H1 (cell line): ENCODE results near the gene CNTNAP1. TPM values are rescaled to one million over a fixed set of nuclear protein-coding genes. Genes with fewer than 3 reads are reported as not detected.
A peak's percentile ranks its signal among the peaks of the same experiment; 100 is the strongest.

Experiments used
- CTCF ChIA-PET: fragments of 300-600 bp; sonication (Branson Sonifier 250); formaldehyde crosslinking; loops from one replicate; lab custom pipeline; 2021; ENCODE audit not compliant: partially characterized antibody; lab: Charles Lee
- POLR2A ChIA-PET: fragments of 300-600 bp; sonication (Branson Sonifier 250); formaldehyde crosslinking; loops from one replicate; lab custom pipeline; 2021; ENCODE audit warnings: inconsistent platforms; ENCODE audit not compliant: partially characterized antibody; lab: Charles Lee
- DNase-seq, 2 experiments: peaks; one replicate each; pipeline versions ENCODE4 v3.0.0 to v3.0.0-alpha.2; 2010 to 2022; ENCODE audit warnings: low spot score in 2 of 2, low read depth in 1 of 2, mixed read lengths in 1 of 2
- FAIRE-seq: peaks from 2 replicates; lab custom pipeline; 2011; peaks lifted over from hg19 to GRCh38; lab: Jason Lieb, UNC
- H2AFZ ChIP-seq: 2 replicates; pipeline ENCODE4 v1.8.1; 2012; ENCODE audit warnings: low read length, inconsistent platforms
- H2AK5ac ChIP-seq: 2 replicates; pipeline ENCODE4 v1.6.1; 2013; ENCODE audit warnings: low read depth, low read length
- H2BK120ac ChIP-seq: replicated peaks from 2 replicates; pipeline ENCODE3; 2013; ENCODE audit warnings: low read depth, low read length, inconsistent platforms
- H2BK12ac ChIP-seq: 2 replicates; pipeline ENCODE4 v1.6.1; 2013; ENCODE audit warnings: low read depth, low read length
- H2BK15ac ChIP-seq: 2 replicates; pipeline ENCODE4 v1.6.1; 2013; ENCODE audit warnings: low read length
- H2BK20ac ChIP-seq: 2 replicates; pipeline ENCODE4 v1.6.1; 2013; ENCODE audit warnings: low read length
- H2BK5ac ChIP-seq: 2 replicates; pipeline ENCODE4 v1.6.1; 2013; ENCODE audit warnings: low read depth, low read length
- H3K14ac ChIP-seq: 2 replicates; pipeline ENCODE4 v1.6.1; 2013; ENCODE audit warnings: inconsistent platforms; ENCODE audit not compliant: insufficient read length
- H3K18ac ChIP-seq: 2 replicates; pipeline ENCODE4 v1.6.1; 2013; ENCODE audit warnings: low read length; ENCODE audit errors: extremely low read depth
- H3K23ac ChIP-seq: 2 replicates; pipeline ENCODE4 v1.6.1; 2013; ENCODE audit warnings: inconsistent platforms; ENCODE audit not compliant: insufficient read length
- H3K23me2 ChIP-seq: 2 replicates; pipeline ENCODE4 v1.6.1; 2013; ENCODE audit warnings: low read depth, low read length
- H3K27ac ChIP-seq: 2 replicates; pipeline ENCODE4 v1.6.1; 2011; ENCODE audit warnings: low read depth, low read length, inconsistent platforms
- H3K27me3 ChIP-seq, 4 experiments: replicated peaks in 1 of 4; 1 replicate in 1 of 4; 2 replicates in 3 of 4; pipeline versions ENCODE4 v1.6.1 to v1.8.1; 2011 to 2013; ENCODE audit warnings: low read length in 3 of 4, mild to moderate bottlenecking in 3 of 4, inconsistent platforms in 2 of 4, mixed read lengths in 2 of 4, moderate library complexity in 1 of 4; ENCODE audit not compliant: control insufficient read depth in 3 of 4, insufficient read depth in 3 of 4; ENCODE audit errors: extremely low read depth in 1 of 4
- H3K36me3 ChIP-seq, 4 experiments: 2 replicates each; pipeline versions ENCODE4 v1.6.1 to v1.8.1; 2011 to 2013; ENCODE audit warnings: mild to moderate bottlenecking in 4 of 4, low read length in 3 of 4, moderate library complexity in 2 of 4, control low read depth in 1 of 4, inconsistent platforms in 1 of 4; ENCODE audit not compliant: insufficient read depth in 4 of 4, control insufficient read depth in 2 of 4
- H3K4ac ChIP-seq: replicated peaks from 2 replicates; pipeline ENCODE3; 2013; ENCODE audit warnings: low read length, low read depth, mixed read lengths, inconsistent platforms; ENCODE audit not compliant: insufficient read length
- H3K4me1 ChIP-seq, 4 experiments: replicated peaks in 1 of 4; 1 replicate in 1 of 4; 2 replicates in 3 of 4; pipeline versions ENCODE4 v1.6.1 to v1.8.1; 2011 to 2013; ENCODE audit warnings: low read length in 3 of 4, inconsistent platforms in 2 of 4, mixed read lengths in 1 of 4; ENCODE audit not compliant: insufficient read depth in 4 of 4, control insufficient read depth in 3 of 4
- H3K4me2 ChIP-seq, 2 experiments: 2 replicates each; pipeline versions ENCODE4 v1.6.1 to v1.8.1; 2011 to 2013; ENCODE audit warnings: low read depth in 2 of 2, low read length in 2 of 2, control low read depth in 1 of 2, inconsistent platforms in 1 of 2, mild to moderate bottlenecking in 1 of 2; ENCODE audit not compliant: insufficient read depth in 1 of 2
- H3K4me3 ChIP-seq, 4 experiments: fragments of 200-600, 300-600 bp in 1 of 4; sonication (generic), shearing (Covaris generic), sonication (Bioruptor Twin) in 1 of 4; 2 replicates each; pipeline versions ENCODE4 v1.5.1 to v1.8.1; 2011 to 2016; ENCODE audit warnings: low read length in 4 of 4, low read depth in 3 of 4, control low read depth in 2 of 4, inconsistent platforms in 2 of 4, mild to moderate bottlenecking in 2 of 4, mixed read lengths in 1 of 4, moderate library complexity in 1 of 4; ENCODE audit not compliant: insufficient read depth in 2 of 4; ENCODE audit errors: extremely low read depth in 1 of 4
- H3K56ac ChIP-seq: replicated peaks from 2 replicates; pipeline ENCODE3; 2013; ENCODE audit warnings: low read depth, mild to moderate bottlenecking, mixed read lengths, low read length, inconsistent platforms; ENCODE audit not compliant: insufficient read length
- H3K79me1 ChIP-seq: 2 replicates; pipeline ENCODE4 v1.6.1; 2013; ENCODE audit warnings: low read depth, low read length, control low read depth
- H3K79me2 ChIP-seq, 2 experiments: 2 replicates each; pipeline versions ENCODE4 v1.6.1 to v1.8.1; 2012 to 2013; ENCODE audit warnings: low read length in 2 of 2, mild to moderate bottlenecking in 2 of 2, inconsistent platforms in 1 of 2; ENCODE audit not compliant: insufficient read depth in 2 of 2, control insufficient read depth in 1 of 2
- H3K9ac ChIP-seq, 4 experiments: replicated peaks in 1 of 4; 1 replicate in 1 of 4; 2 replicates in 3 of 4; pipeline versions ENCODE4 v1.6.1 to v1.8.1; 2011 to 2013; ENCODE audit warnings: low read depth in 3 of 4, low read length in 3 of 4, control low read depth in 2 of 4, mild to moderate bottlenecking in 2 of 4, moderate library complexity in 2 of 4, inconsistent platforms in 1 of 4; ENCODE audit errors: extremely low read depth in 1 of 4
- H3K9me3 ChIP-seq, 2 experiments: 2 replicates each; pipeline versions ENCODE4 v1.6.1 to v1.8.1; 2012 to 2013; ENCODE audit warnings: mild to moderate bottlenecking in 2 of 2, moderate library complexity in 2 of 2, control low read depth in 1 of 2, inconsistent platforms in 1 of 2, low read depth in 1 of 2, low read length in 1 of 2, mixed read lengths in 1 of 2; ENCODE audit not compliant: insufficient read depth in 2 of 2
- H4K20me1 ChIP-seq, 2 experiments: replicated peaks in 1 of 2; 2 replicates each; pipeline versions ENCODE3 to v1.8.1; 2011 to 2013; ENCODE audit warnings: inconsistent platforms in 2 of 2, low read length in 2 of 2, mild to moderate bottlenecking in 1 of 2; ENCODE audit not compliant: insufficient read depth in 2 of 2, control insufficient read depth in 1 of 2
- H4K5ac ChIP-seq: 2 replicates; pipeline ENCODE4 v1.6.1; 2013; ENCODE audit warnings: low read length, low read depth, mixed read lengths, inconsistent platforms; ENCODE audit not compliant: insufficient read length
- H4K8ac ChIP-seq: 2 replicates; pipeline ENCODE4 v1.8.0; 2013; ENCODE audit warnings: mild to moderate bottlenecking, moderate library complexity, low read length, inconsistent platforms; ENCODE audit not compliant: insufficient read depth; ENCODE audit errors: extremely low read depth
- H4K91ac ChIP-seq: replicated peaks from 2 replicates; pipeline ENCODE3; 2013; ENCODE audit warnings: low read length, mixed read lengths, inconsistent platforms; ENCODE audit not compliant: insufficient read length
- CHD1 ChIP-seq: IDR thresholded peaks from 2 replicates; pipeline ENCODE4 v1.6.1; 2012; ENCODE audit warnings: low read depth, low read length, improper control_type of control experiment
- CREB1 ChIP-seq: IDR thresholded peaks from 2 replicates; pipeline ENCODE4 v1.6.1; 2012; ENCODE audit warnings: inconsistent platforms
- GABPA ChIP-seq: IDR thresholded peaks from 2 replicates; pipeline ENCODE4 v1.6.1; 2011; ENCODE audit warnings: mild to moderate bottlenecking, low read length, moderate library complexity, borderline replicate concordance; ENCODE audit not compliant: insufficient read depth
- HDAC6 ChIP-seq: IDR thresholded peaks from one replicate; pipeline ENCODE4 v1.7.1; 2012; ENCODE audit warnings: low read depth, mild to moderate bottlenecking, inconsistent platforms, low read length, moderate library complexity
- NRF1 ChIP-seq: IDR thresholded peaks from 2 replicates; pipeline ENCODE4 v1.6.1; 2011; ENCODE audit warnings: mild to moderate bottlenecking, low read depth, low read length, improper control_type of control experiment
- RFX5 ChIP-seq: IDR thresholded peaks from 2 replicates; pipeline ENCODE4 v1.6.1; 2011; ENCODE audit warnings: low read depth, low read length, improper control_type of control experiment, borderline replicate concordance
- TAF1 ChIP-seq: IDR thresholded peaks from 2 replicates; pipeline ENCODE4 v1.6.1; 2011; ENCODE audit warnings: mild to moderate bottlenecking, low read depth, low read length
- YY1 ChIP-seq: IDR thresholded peaks from 2 replicates; pipeline ENCODE4 v1.6.1; 2011; ENCODE audit warnings: low read depth, mild to moderate bottlenecking, low read length
- WGBS, 2 experiments: shearing (Covaris generic) in 1 of 2; methylation state at CpG; one replicate each; pipeline versions ENCODE4 v1.1.6 to v1.1.7; 2013 to 2015; ENCODE audit warnings: low lambda C conversion rate in 2 of 2, mixed read lengths in 2 of 2, inconsistent platforms in 1 of 2, low coverage in 1 of 2, missing lambda C conversion rate in 1 of 2; ENCODE audit not compliant: insufficient replicate concordance in 2 of 2, insufficient coverage in 1 of 2, insufficient read length in 1 of 2; ENCODE audit errors: extremely low coverage in 1 of 2, missing lambda C conversion rate in 1 of 2; 5-methylcytosine and 5-hydroxymethylcytosine counted together
- polyA plus RNA-seq, 7 experiments: library from polyadenylated mRNA; depleted of rRNA in 3 of 7; stranded (reverse) in 5 of 7; unstranded in 2 of 7; fragments of >200 nt in 5 of 7; fragments of 200-250 nt in 2 of 7; gene quantifications; 1 replicate in 5 of 7; 2 replicates in 1 of 7; 4 replicates in 1 of 7; pipeline versions ENCODE4 v1.2.1 to v1.2.3, GENCODE V29; 2011 to 2013; ENCODE audit warnings: missing spikeins in 2 of 7, mixed read lengths in 2 of 7
- total RNA-seq: library from RNA; stranded (reverse); fragmentation: NEBNext Ultra II Directional; extraction: Animal tissue kit (Norgen Biotek cat#: 25700); gene quantifications from 2 replicates; pipeline ENCODE4 v1.2.1, GENCODE V29; 2021

Gene CNTNAP1
- total and polyA plus RNA-seq, 2 of the 8 experiments (the other 6 are each of a cell fraction or from before 2014, with no cell fraction given), result 4.7 to 10.0 TPM

DNA sequence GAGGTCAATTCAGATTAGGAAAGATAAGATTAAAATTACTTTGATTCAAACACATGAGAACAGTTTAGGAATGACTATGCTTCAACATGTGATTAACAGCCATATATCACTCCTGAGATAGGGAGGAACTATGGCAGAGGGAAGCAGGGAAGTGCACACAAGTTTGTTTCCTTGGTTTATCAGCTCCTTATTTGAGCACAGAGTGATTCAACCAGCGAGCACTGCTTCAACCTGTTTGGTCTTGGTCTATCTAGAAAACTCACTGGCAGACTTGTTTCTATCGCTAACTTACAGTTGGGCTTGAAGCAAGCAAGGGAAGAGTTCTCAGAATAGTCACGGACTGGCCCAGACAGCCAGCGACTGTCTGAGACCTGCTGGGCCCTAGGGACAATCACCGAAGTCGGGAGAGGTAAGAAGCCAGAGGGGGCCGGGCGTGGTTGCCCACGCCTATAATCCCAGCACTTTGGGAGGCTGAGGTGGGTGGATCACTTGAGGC is 49.3 kb upstream of the CNTNAP1 start:
- FAIRE-seq, result no peak
- Histone ChIP-seq H3K4me1 (no peaks in the 10 kb centered on the region), H3K79me2 (no peaks in the 10 kb centered on the region), H3K14ac (no peak overlapping the region), H4K91ac (no peak overlapping the region), H4K5ac (no peak overlapping the region), H2BK20ac (no peak overlapping the region), H3K4me2 (no peak overlapping the region), H3K79me1 (no peaks in the 10 kb centered on the region), H4K8ac (no peak overlapping the region), H2AFZ (peak overlapping the region; percentile 13), H2BK15ac (no peak overlapping the region), H3K18ac (no peak overlapping the region), H3K56ac (no peak overlapping the region), H3K4me3 (no peak overlapping the region), H2AK5ac (no peak overlapping the region), H3K9me3 (no peaks in the 10 kb centered on the region), H3K4ac (no peak overlapping the region), H3K36me3 (no peaks in the 10 kb centered on the region), H3K23me2 (no peaks in the 10 kb centered on the region), H2BK5ac (no peak overlapping the region), H3K27me3 (no peaks in the 10 kb centered on the region), H4K20me1 (no peaks in the 10 kb centered on the region), H3K9ac (no peak overlapping the region), H2BK120ac (no peak overlapping the region), H3K23ac (no peak overlapping the region), H3K27ac (no peak overlapping the region), H2BK12ac (no peak overlapping the region)
- ChIA-PET CTCF (interaction anchor here (1.1 to 1.3 kb wide), 2 partner anchors 13 to 14 kb away, joined by 4 to 6 read pairs; no protein-coding TSS in a partner anchor), POLR2A (interaction anchor here (0.9 to 1.1 kb wide), 2 partner anchors 13 to 33 kb away, joined by 3 to 4 read pairs; no protein-coding TSS in a partner anchor)
- DNase-seq, result no peak
- 90% methylated on average over 9 of the region's 9 CpGs; no CpG with 5 or more reads in 1 of the 2 experiments for WGBS, 2 experiments
- TF ChIP-seq RFX5, result no peak
- TF ChIP-seq HDAC6, result no peak
- TF ChIP-seq GABPA, result no peak
- TF ChIP-seq YY1, result no peak
- no peak for TF ChIP-seq CREB1
- no peak for TF ChIP-seq TAF1
- TF ChIP-seq NRF1, result no peak
- TF ChIP-seq CHD1, result no peak
